Lower leg skin (tissue), 4 donors: ENCODE measurements around the gene TMEM181. TPM values are rescaled to one million over a fixed set of nuclear protein-coding genes. Genes with fewer than 3 reads are reported as not detected.
"Not testable (repeated sequence)": the region's sequence is repeated elsewhere in the genome, so short reads cannot be mapped to it uniquely, and the experiment has no call there.

Source experiments
- DNase-seq, 2 donors: peaks; one replicate each; pipeline ENCODE4 v3.0.0-alpha.2; 2019; ENCODE audit warnings: low spot score in 2 of 2
- H3K4me3 ChIP-seq: fragments of 200-600 bp; sonication (generic); 2 replicates; pipeline ENCODE4 v1.5.1; 2017; ENCODE audit warnings: mild to moderate bottlenecking, low read depth; ENCODE audit not compliant: poor library complexity, severe bottlenecking
- POLR2A ChIP-seq, 2 donors: fragments of 450-650 bp; IDR thresholded peaks; one replicate each; pipeline ENCODE4 v1.6.1; 2016 to 2017; ENCODE audit warnings: antibody characterized with exemption in 2 of 2, mild to moderate bottlenecking in 1 of 2, moderate library complexity in 1 of 2
- WGBS, 2 donors: methylation state at CpG; one replicate each; pipeline ENCODE4 v1.1.5; 2018; 5-methylcytosine and 5-hydroxymethylcytosine counted together
- intact Hi-C: fragments of 100-400 bp; cut with DNase I; formaldehyde crosslinking; loops from one replicate; pipeline ENCODE4 v1.15.0; 2023; ENCODE audit warnings: low total_unique reads
- total RNA-seq, 4 donors: library from RNA; depleted of rRNA; stranded (reverse); fragments of >200 nt; gene quantifications; one replicate each; pipeline ENCODE4 v1.1.0, GENCODE V29; 2016
- TF ChIP-seq, protein P1 (sequence below), 3 donors: fragments of 450-650 bp; IDR thresholded peaks; one replicate each; pipeline ENCODE4 v1.5.1; 2016; ENCODE audit warnings: antibody characterized with exemption in 3 of 3, mild to moderate bottlenecking in 3 of 3, moderate library complexity in 2 of 3

Gene TMEM181
- total RNA-seq, 4 donors from 2014 or later: 12.8 to 20.8 (median 17.2) TPM

DNA sequence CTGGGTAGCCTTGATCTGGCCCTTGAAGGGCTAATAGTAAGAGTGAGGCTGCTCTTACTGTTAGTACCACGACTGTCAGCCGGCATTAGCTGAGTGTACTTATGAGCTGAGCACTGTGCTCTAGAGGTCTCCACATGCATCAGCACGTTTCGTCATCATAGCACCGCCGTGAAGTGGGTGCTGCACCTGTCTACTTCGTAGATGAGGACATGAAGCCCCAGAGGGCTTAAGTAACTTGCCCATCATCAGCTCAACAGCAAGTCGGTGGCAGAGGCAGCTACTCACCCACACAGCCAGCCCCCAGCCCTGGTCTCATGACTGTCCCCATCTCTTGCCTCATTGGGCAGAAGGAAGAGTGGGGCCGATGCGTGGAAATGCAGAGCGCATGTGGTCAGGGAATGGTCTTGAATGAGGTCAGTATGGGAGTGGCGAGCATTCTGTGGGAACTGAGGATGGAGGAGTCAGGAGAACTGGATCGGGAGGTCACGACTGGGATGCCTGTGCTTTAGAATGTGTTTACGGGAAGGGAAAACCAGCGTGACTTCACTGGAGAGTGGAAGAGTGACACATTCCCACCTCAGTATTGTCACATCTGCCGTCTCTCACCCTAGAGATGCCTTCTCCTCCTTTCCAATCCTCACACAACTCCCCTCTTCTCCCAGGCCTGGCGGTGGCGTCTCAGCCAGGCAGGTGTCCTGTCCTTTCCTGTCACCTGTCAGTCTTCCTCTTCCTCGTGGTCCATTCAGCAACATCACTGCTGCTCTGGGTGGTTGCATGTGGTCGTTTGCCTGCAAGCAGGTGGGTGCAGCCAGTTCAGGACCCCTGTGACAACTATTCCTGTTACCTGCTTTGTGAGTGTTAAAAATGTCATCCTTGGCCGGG lies 95.9 kb downstream of the TMEM181 start:
- TF ChIP-seq, protein P1, sequence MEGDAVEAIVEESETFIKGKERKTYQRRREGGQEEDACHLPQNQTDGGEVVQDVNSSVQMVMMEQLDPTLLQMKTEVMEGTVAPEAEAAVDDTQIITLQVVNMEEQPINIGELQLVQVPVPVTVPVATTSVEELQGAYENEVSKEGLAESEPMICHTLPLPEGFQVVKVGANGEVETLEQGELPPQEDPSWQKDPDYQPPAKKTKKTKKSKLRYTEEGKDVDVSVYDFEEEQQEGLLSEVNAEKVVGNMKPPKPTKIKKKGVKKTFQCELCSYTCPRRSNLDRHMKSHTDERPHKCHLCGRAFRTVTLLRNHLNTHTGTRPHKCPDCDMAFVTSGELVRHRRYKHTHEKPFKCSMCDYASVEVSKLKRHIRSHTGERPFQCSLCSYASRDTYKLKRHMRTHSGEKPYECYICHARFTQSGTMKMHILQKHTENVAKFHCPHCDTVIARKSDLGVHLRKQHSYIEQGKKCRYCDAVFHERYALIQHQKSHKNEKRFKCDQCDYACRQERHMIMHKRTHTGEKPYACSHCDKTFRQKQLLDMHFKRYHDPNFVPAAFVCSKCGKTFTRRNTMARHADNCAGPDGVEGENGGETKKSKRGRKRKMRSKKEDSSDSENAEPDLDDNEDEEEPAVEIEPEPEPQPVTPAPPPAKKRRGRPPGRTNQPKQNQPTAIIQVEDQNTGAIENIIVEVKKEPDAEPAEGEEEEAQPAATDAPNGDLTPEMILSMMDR (IDR thresholded peaks at IDR 0.05): no peak
- no peak for TF ChIP-seq POLR2A (IDR thresholded peaks at IDR 0.05)
- peak in 1 of 2 donors; percentile 83 for DNase-seq
- intact Hi-C loops: no loop called here
- H3K4me3 ChIP-seq: no peak overlapping the region
- 85 to 91% methylated on average over 22 of the region's 22 CpGs for WGBS, 2 donors

DNA sequence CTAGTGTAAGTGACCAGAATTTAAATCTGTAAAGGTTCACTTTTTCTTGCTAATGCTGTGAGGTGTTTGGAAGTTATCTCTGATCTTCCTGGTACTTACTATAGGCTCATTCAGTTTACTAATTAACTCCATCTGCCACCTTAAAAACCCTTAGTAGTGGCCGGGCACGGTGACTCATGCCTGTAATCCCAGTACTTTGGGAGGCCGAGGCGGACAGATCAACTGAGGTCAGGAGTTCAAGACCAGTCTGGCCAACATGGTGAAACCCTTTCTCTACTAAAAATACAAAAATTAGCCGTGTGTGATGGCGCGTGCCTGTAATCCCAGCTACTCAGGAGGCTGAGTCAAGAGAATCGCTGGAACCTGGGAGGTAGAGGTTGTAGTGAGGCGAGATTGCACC lies 97.1 kb downstream of the TMEM181 start:
- peak in 1 of 2 donors; percentile 65 for DNase-seq
- H3K4me3 ChIP-seq, intact Hi-C loops: not testable (repeated sequence)
- WGBS, 2 donors: 66 to 82% methylated on average over 9 of the region's 9 CpGs

DNA sequence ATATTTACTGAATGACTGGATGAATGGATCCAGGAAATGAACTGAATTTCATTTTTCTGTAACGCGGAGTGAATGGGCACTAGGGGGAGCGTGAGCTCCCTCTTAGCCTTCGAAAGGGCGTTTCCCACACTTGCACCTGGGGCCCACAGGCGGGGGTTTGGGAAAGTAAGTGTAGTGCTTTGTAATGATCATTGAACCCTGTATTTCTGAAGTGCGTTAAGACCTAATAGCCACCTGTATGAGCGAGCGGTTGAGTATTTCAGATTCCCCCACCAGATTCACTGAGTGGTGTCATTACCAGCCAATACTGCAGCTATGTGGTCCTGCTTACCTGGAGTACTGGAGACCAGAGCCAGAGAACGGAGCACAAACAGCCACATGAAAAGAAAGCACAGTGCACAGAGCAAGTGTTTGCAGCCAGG lies 100.5 kb downstream of the TMEM181 start:
- no peak for DNase-seq
- intact Hi-C loops: no loop called here
- 25 to 34% methylated on average over 10 of the region's 10 CpGs for WGBS, 2 donors
- TF ChIP-seq, protein P1 (IDR thresholded peaks at IDR 0.05): no peak
- TF ChIP-seq POLR2A (IDR thresholded peaks at IDR 0.05): no peak
- no peak overlapping the region for H3K4me3 ChIP-seq

DNA sequence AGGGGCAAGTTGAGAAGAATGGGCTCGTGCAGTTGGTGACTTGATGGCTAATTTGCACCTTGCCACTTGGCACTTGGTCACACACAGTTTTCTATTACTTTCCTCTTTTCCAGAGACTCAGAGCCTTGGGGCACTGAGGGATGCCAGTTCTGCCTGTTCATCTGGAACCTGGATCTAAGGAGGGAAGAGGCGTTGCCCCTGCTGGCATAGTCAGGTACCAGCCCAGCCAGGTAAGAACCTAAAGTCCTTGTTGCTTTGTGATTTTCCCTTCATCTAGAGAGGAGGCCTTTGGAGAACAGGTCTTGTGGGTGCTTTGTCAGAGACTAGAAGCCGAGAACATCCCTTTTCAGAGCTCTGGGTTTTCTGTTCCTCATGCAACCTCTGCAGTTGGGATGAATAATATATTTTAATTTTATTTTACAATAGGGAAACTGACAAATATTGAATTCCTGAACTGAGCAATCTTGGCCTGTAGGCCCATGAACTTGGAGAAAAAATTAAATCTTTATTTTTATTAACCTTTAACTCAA lies 101.3 kb downstream of the TMEM181 start:
- no peak for DNase-seq
- 47 to 55% methylated on average over 3 of the region's 3 CpGs for WGBS, 2 donors
- TF ChIP-seq POLR2A (IDR thresholded peaks at IDR 0.05): no peak
- TF ChIP-seq, protein P1 (IDR thresholded peaks at IDR 0.05): no peak
- no peak overlapping the region for H3K4me3 ChIP-seq
- intact Hi-C loops: no loop called here

DNA sequence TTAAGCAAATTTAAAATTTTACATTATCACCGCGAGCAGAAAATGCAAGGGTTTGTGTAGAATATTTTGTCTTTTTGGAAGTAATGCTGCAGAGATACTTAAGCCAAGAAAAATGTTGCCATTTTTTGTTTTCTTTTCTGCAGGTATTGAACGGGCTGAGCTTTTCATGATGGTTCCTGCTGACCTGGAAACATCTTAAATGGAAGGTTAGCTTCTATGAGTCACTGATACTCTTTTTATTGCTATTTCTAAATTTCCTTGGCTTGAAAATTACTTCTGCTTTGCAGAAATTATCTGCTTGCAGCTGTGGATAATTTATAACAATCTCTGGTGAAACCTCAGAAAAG lies 102.7 kb downstream of the TMEM181 start:
- TF ChIP-seq POLR2A (IDR thresholded peaks at IDR 0.05): no peak
- TF ChIP-seq, protein P1 (IDR thresholded peaks at IDR 0.05): no peak
- 50 to 59% methylated on average over 3 of the region's 3 CpGs for WGBS, 2 donors
- intact Hi-C loops: no loop called here
- no peak for DNase-seq
- H3K4me3 ChIP-seq: no peak overlapping the region

DNA sequence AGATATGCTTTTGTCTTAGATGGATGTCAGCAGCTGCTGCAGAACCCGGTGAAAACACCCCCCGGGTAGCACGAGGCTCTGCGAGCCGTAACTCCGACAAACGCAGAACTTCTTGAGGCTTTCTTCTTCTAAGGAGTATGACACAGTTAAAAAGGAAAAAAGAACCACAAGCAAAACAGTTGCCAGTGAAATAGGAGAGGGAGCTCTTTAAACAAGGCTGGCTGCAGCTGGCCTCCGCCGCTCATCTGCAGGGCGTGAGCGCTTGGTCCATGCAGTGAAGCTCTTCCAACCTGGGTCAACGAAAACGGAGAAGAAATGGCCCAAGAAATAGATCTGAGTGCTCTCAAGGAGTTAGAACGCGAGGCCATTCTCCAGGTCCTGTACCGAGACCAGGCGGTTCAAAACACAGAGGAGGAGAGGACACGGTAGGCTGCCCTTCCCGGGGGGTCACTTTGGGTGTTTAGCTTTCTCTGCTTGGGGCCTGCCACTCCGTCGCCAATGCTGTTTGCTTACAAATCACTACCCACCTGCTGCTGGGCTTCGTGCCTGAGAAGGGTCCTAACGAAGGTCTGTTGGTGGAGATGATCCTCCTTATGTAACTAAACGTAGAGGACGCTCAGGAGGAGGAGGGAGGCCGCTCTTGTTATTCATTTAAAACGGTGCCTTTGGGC lies 103.2 kb downstream of the TMEM181 start:
- intact Hi-C loops: no loop called here

More for the DNA sequence above, 103.2 kb downstream of the TMEM181 start:
- 34 to 37% methylated on average over 27 of the region's 27 CpGs for WGBS, 2 donors
- no peak for DNase-seq
- no peak for TF ChIP-seq POLR2A (IDR thresholded peaks at IDR 0.05)
- TF ChIP-seq, protein P1 (IDR thresholded peaks at IDR 0.05): no peak
- H3K4me3 ChIP-seq: no peak overlapping the region
